Liver (tissue), 9 donors: ENCODE data around the gene MDGA2. TPM values are rescaled to one million over a fixed set of nuclear protein-coding genes. Genes with fewer than 3 reads are reported as not detected.

Experiments
- DNase-seq: peaks from one replicate; pipeline ENCODE4 v3.0.0-alpha.2; 2017; ENCODE audit warnings: low spot score
- H3K27ac ChIP-seq, 2 donors: one replicate each; pipeline ENCODE4 v1.7.0; 2013; ENCODE audit warnings: inconsistent platforms in 2 of 2, low read length in 2 of 2, control low read depth in 1 of 2, low read depth in 1 of 2, mild to moderate bottlenecking in 1 of 2
- H3K27me3 ChIP-seq, 4 donors: one replicate each; pipeline versions ENCODE4 v1.6.1 to v1.7.0; 2013; ENCODE audit warnings: low read length in 3 of 4, inconsistent platforms in 1 of 4, mild to moderate bottlenecking in 1 of 4, moderate library complexity in 1 of 4; ENCODE audit not compliant: control insufficient read depth in 4 of 4, insufficient read depth in 4 of 4
- H3K36me3 ChIP-seq, 4 donors: one replicate each; pipeline versions ENCODE4 v1.6.1 to v1.7.0; 2013; ENCODE audit warnings: low read length in 3 of 4, mild to moderate bottlenecking in 3 of 4, low read depth in 1 of 4, moderate library complexity in 1 of 4; ENCODE audit not compliant: control insufficient read depth in 4 of 4, insufficient read depth in 3 of 4
- H3K4me1 ChIP-seq, 4 donors: one replicate each; pipeline versions ENCODE4 v1.6.1 to v1.7.0; 2013; ENCODE audit warnings: low read length in 3 of 4, mild to moderate bottlenecking in 3 of 4, moderate library complexity in 1 of 4; ENCODE audit not compliant: control insufficient read depth in 4 of 4, insufficient read depth in 4 of 4
- H3K4me3 ChIP-seq, 3 donors: one replicate each; pipeline versions ENCODE4 v1.6.1 to v1.7.0; 2013; ENCODE audit warnings: low read length in 3 of 3, control low read depth in 1 of 3, low read depth in 1 of 3, mild to moderate bottlenecking in 1 of 3
- H3K9ac ChIP-seq, 2 donors: one replicate each; pipeline ENCODE4 v1.7.0; 2013; ENCODE audit warnings: low read length in 2 of 2, mild to moderate bottlenecking in 2 of 2, moderate library complexity in 2 of 2, control low read depth in 1 of 2, low read depth in 1 of 2
- H3K9me3 ChIP-seq, 4 donors: one replicate each; pipeline versions ENCODE4 v1.6.1 to v1.7.0; 2013; ENCODE audit warnings: low read length in 3 of 4; ENCODE audit not compliant: control insufficient read depth in 4 of 4
- EGR1 ChIP-seq, 2 donors: IDR thresholded peaks; 2 replicates each; pipeline ENCODE4 v1.6.1; 2016 to 2018; ENCODE audit warnings: antibody characterized with exemption in 2 of 2, low read depth in 2 of 2
- FOXA1 ChIP-seq: IDR thresholded peaks from 2 replicates; pipeline ENCODE4 v1.6.1; 2016; ENCODE audit warnings: antibody characterized with exemption
- FOXA2 ChIP-seq: IDR thresholded peaks from 2 replicates; pipeline ENCODE4 v1.6.1; 2016; ENCODE audit warnings: antibody characterized with exemption
- HNF4A ChIP-seq, 2 donors: conservative IDR thresholded peaks; 2 replicates each; pipeline ENCODE4 v1.6.1; 2016; ENCODE audit warnings: antibody characterized with exemption in 2 of 2, mild to moderate bottlenecking in 2 of 2
- HNF4G ChIP-seq: IDR thresholded peaks from 2 replicates; pipeline ENCODE4 v1.6.1; 2016; ENCODE audit warnings: antibody characterized with exemption
- JUND ChIP-seq, 2 donors: IDR thresholded peaks; 2 replicates each; pipeline ENCODE4 v1.6.1; 2016; ENCODE audit warnings: antibody characterized with exemption in 2 of 2
- MAX ChIP-seq: IDR thresholded peaks from 2 replicates; pipeline ENCODE4 v1.6.1; 2016; ENCODE audit warnings: antibody characterized with exemption
- NR2F2 ChIP-seq: IDR thresholded peaks from 2 replicates; pipeline ENCODE4 v1.6.1; 2016; ENCODE audit warnings: antibody characterized with exemption
- RAD21 ChIP-seq, 2 donors: IDR thresholded peaks; 2 replicates each; pipeline ENCODE4 v1.6.1; 2016; ENCODE audit warnings: antibody characterized with exemption in 2 of 2, mild to moderate bottlenecking in 2 of 2
- REST ChIP-seq: IDR thresholded peaks from 2 replicates; pipeline ENCODE4 v1.6.1; 2016; ENCODE audit warnings: antibody characterized with exemption, mild to moderate bottlenecking
- SP1 ChIP-seq: IDR thresholded peaks from 2 replicates; pipeline ENCODE4 v1.6.1; 2018; ENCODE audit warnings: antibody characterized with exemption, mild to moderate bottlenecking
- TAF1 ChIP-seq: conservative IDR thresholded peaks from 2 replicates; pipeline ENCODE4 v1.6.1; 2016; ENCODE audit warnings: antibody characterized with exemption, mild to moderate bottlenecking
- YY1 ChIP-seq: IDR thresholded peaks from 2 replicates; pipeline ENCODE4 v1.6.1; 2016; ENCODE audit warnings: antibody characterized with exemption, mild to moderate bottlenecking
- ZBTB33 ChIP-seq: IDR thresholded peaks from 2 replicates; pipeline ENCODE4 v1.6.1; 2016; ENCODE audit warnings: antibody characterized with exemption
- WGBS: extraction: QIAGEN DNeasy Blood & Tissue Kit; methylation state at CpG from one replicate; pipeline ENCODE4 v1.1.7; 2013; 5-methylcytosine and 5-hydroxymethylcytosine counted together
- polyA plus RNA-seq, 2 donors: library from polyadenylated mRNA; stranded (reverse) in 1 of 2; unstranded in 1 of 2; fragments of 200-250 nt in 1 of 2; fragments of >200 nt in 1 of 2; fragmentation: Nextera tagmentation in 1 of 2; extraction: Ambion mirVana in 1 of 2; gene quantifications; one replicate each; pipeline versions ENCODE4 v1.2.1 to v1.2.3, GENCODE V29; 2013 to 2015
- total RNA-seq, 2 donors: library from RNA; depleted of rRNA; stranded (reverse); fragments of >200 nt; gene quantifications; one replicate each; pipeline ENCODE4 v1.2.3, GENCODE V29; 2014
- TF ChIP-seq, protein P1 (sequence below): IDR thresholded peaks from 2 replicates; pipeline ENCODE4 v1.6.1; 2016; ENCODE audit warnings: antibody characterized with exemption
- donor health status: healthy.
- donor health status: healthy.
- donor health status: healthy.
- donor health status: healthy.
- donor health status: healthy.

Gene MDGA2
- total and polyA plus RNA-seq, 4 donors, result 0.05 to 0.33 (median 0.19) TPM

GRCh38 chr14:47536341-47536740 lies 139.1 kb downstream of the MDGA2 start:
- DNase-seq, result no peak
- H3K27me3 ChIP-seq, result no peaks in the 10 kb centered on the region
- no peak overlapping the region for H3K4me3 ChIP-seq
- H3K9me3 ChIP-seq, result no peaks in the 10 kb centered on the region
- WGBS, result 79% methylated on average over 2 of the region's 2 CpGs
- H3K36me3 ChIP-seq, result no peaks in the 10 kb centered on the region
- H3K4me1 ChIP-seq, result peaks cover 0 to 6% (median 0%) of the 10 kb centered on the region in 4 donors
- H3K27ac ChIP-seq, result no peak overlapping the region
- H3K9ac ChIP-seq, result no peak overlapping the region
- TF ChIP-seq REST, result no peak
- no peak for TF ChIP-seq NR2F2
- TF ChIP-seq FOXA1, result no peak
- no peak for TF ChIP-seq HNF4G
- no peak for TF ChIP-seq YY1
- TF ChIP-seq, protein P1, sequence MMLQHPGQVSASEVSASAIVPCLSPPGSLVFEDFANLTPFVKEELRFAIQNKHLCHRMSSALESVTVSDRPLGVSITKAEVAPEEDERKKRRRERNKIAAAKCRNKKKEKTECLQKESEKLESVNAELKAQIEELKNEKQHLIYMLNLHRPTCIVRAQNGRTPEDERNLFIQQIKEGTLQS, result no peak
- no peak for TF ChIP-seq JUND (IDR thresholded peaks at IDR 0.05)
- TF ChIP-seq HNF4A (conservative IDR thresholded peaks at IDR 0.05), result no peak
- no peak for TF ChIP-seq RAD21 (IDR thresholded peaks at IDR 0.05)
- no peak for TF ChIP-seq TAF1
- TF ChIP-seq ZBTB33, result no peak
- no peak for TF ChIP-seq SP1

GRCh38 chr14:47526591-47527244 lies 148.7 kb downstream of the MDGA2 start:
- Histone ChIP-seq H3K4me1 (no peaks in the 10 kb centered on the region), H3K27ac (no peak overlapping the region), H3K27me3 (no peaks in the 10 kb centered on the region), H3K9ac (no peak overlapping the region), H3K9me3 (no peaks in the 10 kb centered on the region), H3K36me3 (no peaks in the 10 kb centered on the region), H3K4me3 (no peak overlapping the region)
- 81% methylated on average over 3 of the region's 3 CpGs for WGBS
- TF ChIP-seq FOXA1 (no peak), SP1 (no peak), FOXA2 (no peak), EGR1 (IDR thresholded peaks at IDR 0.05; ENCODE audit: low read depth in 2 of 2) (no peak), RAD21 (IDR thresholded peaks at IDR 0.05) (no peak), TAF1 (no peak), REST (no peak), MAX (no peak)
- TF ChIP-seq, protein P1, result no peak
- DNase-seq, result no peak
